IMR-90 (cell line): Measurements from ENCODE around the gene DGKE. TPM values are rescaled to one million over a fixed set of nuclear protein-coding genes. Genes with fewer than 3 reads are reported as not detected.

Experiments used
- ATAC-seq: fragments of 200-7000 bp; cut with Tn5 transposase; 2 replicates; pipeline ENCODE4 v1.9.1; 2020; ENCODE audit warnings: low read depth, mild to moderate bottlenecking, moderate library complexity
- BruUV-seq: library from RNA; stranded (reverse); fragments of 400-500 nt; replicated peaks from 2 replicates; lab custom pipeline; 2021; lab: Mats Ljungman, UMichigan
- CTCF ChIA-PET: fragments of 300-600 bp; formaldehyde crosslinking; extraction: SDS; loops from one replicate; lab custom pipeline; 2021; ENCODE audit warnings: antibody characterized with exemption; lab: Yijun Ruan, JAX
- POLR2A ChIA-PET: fragments of 300-600 bp; sonication (Branson Sonifier 250); formaldehyde crosslinking; loops from one replicate; lab custom pipeline; 2022; ENCODE audit warnings: antibody characterized with exemption; ENCODE audit not compliant: unreplicated experiment; lab: Charles Lee
- DNase-seq: peaks from one replicate; pipeline ENCODE4 v3.0.0; 2013
- H2AFZ ChIP-seq: replicated peaks from 2 replicates; pipeline ENCODE3; 2013; ENCODE audit warnings: low read length, mild to moderate bottlenecking; ENCODE audit not compliant: poor library complexity
- H2AK5ac ChIP-seq: 2 replicates; pipeline ENCODE4 v1.6.1; 2013; ENCODE audit warnings: low read depth, low read length, inconsistent platforms
- H2AK9ac ChIP-seq: replicated peaks from 2 replicates; pipeline ENCODE3; 2013; ENCODE audit warnings: mild to moderate bottlenecking, low read depth, low read length, moderate library complexity; ENCODE audit not compliant: poor library complexity
- H2BK120ac ChIP-seq: 2 replicates; pipeline ENCODE4 v1.6.1; 2013; ENCODE audit warnings: low read depth, low read length, inconsistent platforms
- H2BK15ac ChIP-seq: 3 replicates; pipeline ENCODE4 v1.6.1; 2013; ENCODE audit warnings: low read depth, low read length, inconsistent platforms
- H2BK20ac ChIP-seq: 2 replicates; pipeline ENCODE4 v1.6.1; 2013; ENCODE audit warnings: low read depth, mild to moderate bottlenecking, inconsistent platforms, low read length, moderate library complexity
- H2BK5ac ChIP-seq: 2 replicates; pipeline ENCODE4 v1.6.1; 2013; ENCODE audit warnings: mild to moderate bottlenecking, low read depth, low read length, inconsistent platforms; ENCODE audit not compliant: poor library complexity, severe bottlenecking
- H3K14ac ChIP-seq: replicated peaks from 2 replicates; pipeline ENCODE4 v1.6.1; 2013; ENCODE audit warnings: low read depth, low read length, inconsistent platforms
- H3K18ac ChIP-seq: 2 replicates; pipeline ENCODE4 v1.6.1; 2013; ENCODE audit warnings: low read depth, low read length, control low read depth
- H3K23ac ChIP-seq: 2 replicates; pipeline ENCODE4 v1.6.1; 2013; ENCODE audit warnings: low read depth, low read length, inconsistent platforms
- H3K27ac ChIP-seq: 2 replicates; pipeline ENCODE4 v1.5.1; 2013; ENCODE audit warnings: mild to moderate bottlenecking, control low read depth, low read length; ENCODE audit not compliant: insufficient read depth
- H3K27me3 ChIP-seq: 2 replicates; pipeline ENCODE4 v1.6.1; 2013; ENCODE audit warnings: low read length; ENCODE audit not compliant: control insufficient read depth, insufficient read depth
- H3K36me3 ChIP-seq: 2 replicates; pipeline ENCODE4 v1.6.1; 2013; ENCODE audit warnings: low read length, mixed read lengths; ENCODE audit not compliant: control insufficient read depth, insufficient read depth
- H3K4ac ChIP-seq: 2 replicates; pipeline ENCODE4 v1.6.1; 2013; ENCODE audit warnings: low read depth, low read length, inconsistent platforms
- H3K4me1 ChIP-seq: 2 replicates; pipeline ENCODE4 v1.6.1; 2013; ENCODE audit warnings: low read length, mixed read lengths; ENCODE audit not compliant: control insufficient read depth, insufficient read depth
- H3K4me2 ChIP-seq: 2 replicates; pipeline ENCODE4 v1.6.1; 2013; ENCODE audit warnings: low read depth, mild to moderate bottlenecking, control low read depth, low read length, moderate library complexity
- H3K4me3 ChIP-seq: 2 replicates; pipeline ENCODE4 v1.5.1; 2013; ENCODE audit warnings: low read depth, mild to moderate bottlenecking, control low read depth, low read length, moderate library complexity; ENCODE audit not compliant: insufficient read depth
- H3K56ac ChIP-seq: 2 replicates; pipeline ENCODE4 v1.6.1; 2013; ENCODE audit warnings: low read length, inconsistent platforms; ENCODE audit not compliant: insufficient read depth; ENCODE audit errors: extremely low read depth
- H3K79me1 ChIP-seq, 2 experiments: 2 replicates each; pipeline ENCODE4 v1.6.1; 2013; ENCODE audit warnings: low read length in 2 of 2, inconsistent platforms in 1 of 2, low read depth in 1 of 2
- H3K9ac ChIP-seq: 2 replicates; pipeline ENCODE4 v1.6.1; 2013; ENCODE audit warnings: low read depth, low read length, control low read depth
- H3K9me1 ChIP-seq: 2 replicates; pipeline ENCODE4 v1.6.1; 2013; ENCODE audit warnings: low read length, inconsistent platforms; ENCODE audit not compliant: insufficient read depth
- H3K9me3 ChIP-seq: 2 replicates; pipeline ENCODE4 v1.6.1; 2013; ENCODE audit warnings: low read length; ENCODE audit not compliant: control insufficient read depth, insufficient read depth
- H4K20me1 ChIP-seq: 2 replicates; pipeline ENCODE4 v1.6.1; 2013; ENCODE audit warnings: low read length, inconsistent platforms; ENCODE audit not compliant: insufficient read depth
- H4K5ac ChIP-seq: 2 replicates; pipeline ENCODE4 v1.6.1; 2013; ENCODE audit warnings: mild to moderate bottlenecking, low read depth, low read length, control low read depth
- H4K8ac ChIP-seq, 2 experiments: 2 replicates each; pipeline ENCODE4 v1.6.1; 2013; ENCODE audit warnings: low read depth in 2 of 2, low read length in 2 of 2, control low read depth in 1 of 2, inconsistent platforms in 1 of 2
- H4K91ac ChIP-seq: 2 replicates; pipeline ENCODE4 v1.6.1; 2013; ENCODE audit warnings: low read depth, low read length, inconsistent platforms; ENCODE audit not compliant: insufficient read depth
- BHLHE40 ChIP-seq: fragments of 150-350 bp; IDR thresholded peaks from 2 replicates; pipeline ENCODE4 v1.6.1; 2016; ENCODE audit warnings: mild to moderate bottlenecking, low read depth, low read length
- CHD1 ChIP-seq: IDR thresholded peaks from 2 replicates; pipeline ENCODE4 v1.6.1; 2012; ENCODE audit warnings: low read depth, low read length, improper control_type of control experiment
- POLR2A ChIP-seq: IDR thresholded peaks from 2 replicates; pipeline ENCODE4 v1.6.1; 2012; ENCODE audit warnings: mild to moderate bottlenecking, low read depth, low read length
- RFX5 ChIP-seq: IDR thresholded peaks from 2 replicates; pipeline ENCODE4 v1.8.0; 2012; ENCODE audit warnings: low read depth, mild to moderate bottlenecking, low read length, moderate library complexity
- WGBS, 2 experiments: methylation state at CpG; one replicate each; pipeline versions ENCODE4 v1.1.5 to v1.1.7; 2013; ENCODE audit warnings: missing lambda C conversion rate in 2 of 2; ENCODE audit not compliant: insufficient read length in 1 of 2; ENCODE audit errors: extremely low coverage in 2 of 2; 5-methylcytosine and 5-hydroxymethylcytosine counted together
- dilution Hi-C: fragments of 300-500 bp; cut with HindIII; formaldehyde crosslinking; loops from one replicate; pipeline ENCODE4 v1.14.3; 2018; ENCODE audit warnings: low sequenced_read_pairs; ENCODE audit not compliant: unreplicated experiment
- in situ Hi-C: fragments of 300-500 bp; cut with MboI; formaldehyde crosslinking; loops from 3 replicates; pipeline ENCODE4 v1.14.3; 2019; ENCODE audit warnings: low sequenced_read_pairs, inconsistent platforms, mixed read lengths
- intact Hi-C: fragments of 100-400 bp; cut with micrococcal nuclease; formaldehyde crosslinking; loops from 2 replicates; pipeline ENCODE4 v1.10.0; 2022
- polyA plus RNA-seq, 3 experiments: library from polyadenylated mRNA; depleted of rRNA; stranded (reverse); fragments of >200 nt; gene quantifications; 2 replicates each; pipeline ENCODE4 v1.2.3, GENCODE V29; 2012; ENCODE audit warnings: low replicate concordance in 1 of 3
- total RNA-seq: library from RNA; depleted of rRNA; stranded (reverse); fragments of >200 nt; gene quantifications from 2 replicates; pipeline ENCODE4 v1.2.3, GENCODE V29; 2012

DGKE gene
- total and polyA plus RNA-seq, 2 of the 4 experiments (the other 2 are of a cell fraction): 3.9 to 5.0 TPM

DNA sequence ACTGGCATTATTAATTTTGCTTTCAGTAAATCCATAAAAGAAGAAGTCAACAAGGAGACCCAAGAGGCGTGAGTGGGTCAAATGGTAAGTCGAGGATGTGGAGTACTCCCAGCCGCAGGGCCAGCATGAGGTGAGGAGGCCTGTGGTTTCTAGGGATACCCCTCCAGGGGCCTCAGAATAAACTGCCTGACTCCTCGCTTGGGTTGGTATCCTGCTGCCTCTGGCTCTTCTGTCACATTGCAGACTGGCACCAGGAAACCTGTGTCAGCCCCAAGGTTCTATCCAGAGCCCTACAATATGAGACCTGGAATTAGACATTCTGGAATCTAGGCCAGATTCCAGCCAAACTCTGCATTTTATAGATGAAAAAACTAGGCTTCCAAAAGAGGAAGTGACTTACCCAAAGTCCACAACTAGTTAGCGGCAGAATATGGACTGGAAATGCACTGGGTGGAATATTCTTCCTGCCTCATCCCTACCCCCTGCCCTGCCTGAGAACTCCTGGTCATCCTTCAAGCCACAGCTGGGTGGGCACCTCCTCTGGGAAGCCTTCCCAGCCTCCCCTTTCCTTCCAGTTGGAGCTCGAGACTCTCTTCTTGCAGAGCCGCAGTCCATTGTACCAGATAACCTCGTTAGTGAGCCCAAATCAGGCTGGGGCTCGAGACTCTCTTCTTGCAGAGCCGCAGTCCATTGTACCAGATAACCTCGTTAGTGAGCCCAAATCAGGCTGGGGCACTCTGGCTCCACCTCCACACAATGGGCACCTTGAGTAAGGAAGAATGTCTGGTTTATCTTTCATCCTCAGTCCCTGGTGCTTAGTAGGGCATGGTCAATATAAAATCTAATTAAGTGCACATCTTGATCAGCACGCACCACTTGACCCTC is 22.8 kb upstream of the DGKE start (continued):
- TF ChIP-seq BHLHE40: no peak

DNA sequence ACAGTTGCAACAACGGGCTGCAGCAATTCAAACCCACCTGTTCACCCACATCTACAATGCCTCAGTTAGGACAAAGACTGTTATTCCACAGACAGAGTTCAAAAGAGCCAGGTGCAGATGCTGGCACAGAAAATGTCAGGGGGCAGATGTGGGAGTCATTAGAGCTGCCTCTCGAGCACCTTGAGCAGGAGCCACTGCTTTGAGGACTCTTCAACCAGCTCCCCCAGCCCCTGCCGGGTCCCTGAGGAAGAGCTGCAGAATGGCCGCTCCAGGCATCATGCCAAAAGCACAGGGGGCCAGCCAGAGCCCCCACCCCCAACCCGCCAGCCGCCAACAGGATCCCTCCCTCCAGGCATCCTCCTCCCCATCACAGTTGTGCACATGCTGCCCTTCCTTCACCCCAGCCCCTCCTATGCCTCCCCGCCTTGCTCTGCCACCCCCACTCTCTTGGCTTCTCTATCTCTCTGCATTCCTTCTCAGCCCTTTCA is 21.0 kb upstream of the DGKE start:
- H3K79me1 ChIP-seq: no peaks in the 10 kb centered on the region
- CTCF ChIA-PET: no interaction called here

More for the DNA sequence above, 21.0 kb upstream of the DGKE start:
- intact Hi-C loops: no loop called here
- 14% methylated on average over 2 of the region's 7 CpGs; no CpG with 5 or more reads in 1 of the 2 experiments for WGBS, 2 experiments
- Histone ChIP-seq H2BK15ac (no peak overlapping the region), H2BK5ac (no peak overlapping the region), H2AK5ac (no peak overlapping the region), H3K23ac (no peak overlapping the region), H3K4me3 (no peak overlapping the region), H2AK9ac (no peak overlapping the region), H2BK120ac (no peak overlapping the region), H3K4me2 (no peak overlapping the region), H3K4me1 (peaks cover 7% of the 10 kb centered on the region), H3K9me3 (no peaks in the 10 kb centered on the region), H4K91ac (no peak overlapping the region), H3K36me3 (no peaks in the 10 kb centered on the region), H4K20me1 (no peaks in the 10 kb centered on the region), H3K18ac (no peak overlapping the region), H3K9ac (no peak overlapping the region), H3K56ac (no peak overlapping the region), H3K4ac (no peak overlapping the region), H3K27ac (no peak overlapping the region), H4K8ac (no peak overlapping the region), H3K27me3 (no peaks in the 10 kb centered on the region), H3K14ac (no peak overlapping the region), H3K9me1 (peaks cover 17% of the 10 kb centered on the region), H2BK20ac (no peak overlapping the region), H4K5ac (no peak overlapping the region), H2AFZ (no peak overlapping the region)
- ATAC-seq: no peak
- TF ChIP-seq BHLHE40: no peak
- TF ChIP-seq POLR2A: no peak
- no peak for TF ChIP-seq RFX5
- TF ChIP-seq CHD1: no peak
- DNase-seq: no peak
- no TSS peak for BruUV-seq
- in situ Hi-C loops: no loop called here
- POLR2A ChIA-PET: no interaction called here
- dilution Hi-C loops: no loop called here
